Neuronal stem cell (in vitro differentiated cells): Measurements from ENCODE around the gene GPC5.

Experiments used
- DNase-seq: peaks from one replicate; pipeline ENCODE4 v3.0.0-alpha.2; 2013; ENCODE audit warnings: low spot score
- H2AFZ ChIP-seq: one replicate; pipeline ENCODE4 v1.6.1; 2013; ENCODE audit warnings: mild to moderate bottlenecking, low read length, inconsistent platforms
- H2AK5ac ChIP-seq: 2 replicates; pipeline ENCODE4 v1.6.1; 2013; ENCODE audit warnings: low read depth, mild to moderate bottlenecking, inconsistent platforms, low read length, moderate library complexity, mixed read lengths
- H2BK120ac ChIP-seq: 2 replicates; pipeline ENCODE4 v1.6.1; 2013; ENCODE audit warnings: low read depth, mild to moderate bottlenecking, inconsistent platforms, low read length, moderate library complexity, mixed read lengths
- H2BK12ac ChIP-seq: one replicate; pipeline ENCODE4 v1.6.1; 2013; ENCODE audit warnings: low read length, inconsistent platforms
- H2BK15ac ChIP-seq: 2 replicates; pipeline ENCODE4 v1.6.1; 2013; ENCODE audit warnings: mild to moderate bottlenecking, low read length, inconsistent platforms, mixed read lengths
- H2BK5ac ChIP-seq: one replicate; pipeline ENCODE4 v1.6.1; 2013; ENCODE audit warnings: inconsistent platforms, mild to moderate bottlenecking, low read length, moderate library complexity
- H3K14ac ChIP-seq: one replicate; pipeline ENCODE4 v1.6.1; 2013; ENCODE audit warnings: low read length, inconsistent platforms
- H3K18ac ChIP-seq: 2 replicates; pipeline ENCODE4 v1.6.1; 2013; ENCODE audit warnings: low read length, inconsistent platforms
- H3K23ac ChIP-seq: 2 replicates; pipeline ENCODE4 v1.6.1; 2013; ENCODE audit warnings: low read depth, mild to moderate bottlenecking, mixed read lengths, low read length, inconsistent platforms; ENCODE audit not compliant: poor library complexity
- H3K27ac ChIP-seq: replicated peaks from 3 replicates; pipeline ENCODE4 v1.5.1; 2013; ENCODE audit warnings: low read length, inconsistent platforms
- H3K27me3 ChIP-seq, 3 experiments: 2 replicates each; pipeline ENCODE4 v1.6.1; 2013; ENCODE audit warnings: low read length in 3 of 3, mild to moderate bottlenecking in 2 of 3, inconsistent platforms in 1 of 3, low read depth in 1 of 3, mixed read lengths in 1 of 3, moderate library complexity in 1 of 3; ENCODE audit not compliant: control insufficient read depth in 3 of 3, insufficient read depth in 3 of 3
- H3K36me3 ChIP-seq, 2 donors: replicated peaks in 1 of 2; 2 replicates each; pipeline ENCODE4 v1.6.1; 2013; ENCODE audit warnings: low read length in 2 of 2; ENCODE audit not compliant: control insufficient read depth in 2 of 2, insufficient read depth in 2 of 2
- H3K4ac ChIP-seq: 2 replicates; pipeline ENCODE4 v1.6.1; 2013; ENCODE audit warnings: inconsistent platforms, mild to moderate bottlenecking, low read length, moderate library complexity
- H3K4me1 ChIP-seq, 2 donors: 1 replicate in 1 of 2; 2 replicates in 1 of 2; pipeline ENCODE4 v1.6.1; 2013; ENCODE audit warnings: low read length in 2 of 2, low read depth in 1 of 2; ENCODE audit not compliant: control insufficient read depth in 2 of 2, insufficient read depth in 1 of 2
- H3K4me2 ChIP-seq: one replicate; pipeline ENCODE4 v1.6.1; 2013; ENCODE audit warnings: mild to moderate bottlenecking, low read length, inconsistent platforms; ENCODE audit not compliant: insufficient read depth, poor library complexity, severe bottlenecking
- H3K4me3 ChIP-seq, 2 donors: 2 replicates each; pipeline ENCODE4 v1.5.1; 2013; ENCODE audit warnings: low read length in 2 of 2, mild to moderate bottlenecking in 2 of 2, inconsistent platforms in 1 of 2, moderate library complexity in 1 of 2
- H3K79me1 ChIP-seq: one replicate; pipeline ENCODE4 v1.6.1; 2013; ENCODE audit warnings: low read depth, mild to moderate bottlenecking, inconsistent platforms, low read length, moderate library complexity
- H3K9ac ChIP-seq: one replicate; pipeline ENCODE4 v1.6.1; 2013; ENCODE audit warnings: mild to moderate bottlenecking, low read depth, low read length, inconsistent platforms; ENCODE audit not compliant: poor library complexity
- H3K9me3 ChIP-seq, 2 donors: replicated peaks in 1 of 2; 2 replicates each; pipeline versions ENCODE3 to v1.6.1; 2013; ENCODE audit warnings: low read length in 2 of 2, mild to moderate bottlenecking in 2 of 2, inconsistent platforms in 1 of 2, low read depth in 1 of 2, mixed read lengths in 1 of 2, moderate library complexity in 1 of 2; ENCODE audit not compliant: control insufficient read depth in 2 of 2, insufficient read depth in 1 of 2
- H4K8ac ChIP-seq: one replicate; pipeline ENCODE4 v1.6.1; 2013; ENCODE audit warnings: low read depth, mild to moderate bottlenecking, inconsistent platforms, low read length, moderate library complexity
- H4K91ac ChIP-seq: one replicate; pipeline ENCODE4 v1.6.1; 2013; ENCODE audit warnings: low read length, low read depth, mild to moderate bottlenecking, inconsistent platforms; ENCODE audit not compliant: poor library complexity
- WGBS, 2 donors: extraction: QIAGEN DNeasy Blood & Tissue Kit; methylation state at CpG; one replicate each; pipeline ENCODE4 v1.1.7; 2013; ENCODE audit warnings: missing lambda C conversion rate in 2 of 2, mixed read lengths in 1 of 2; ENCODE audit not compliant: insufficient read length in 2 of 2, insufficient replicate concordance in 1 of 2; ENCODE audit errors: extremely low coverage in 2 of 2; 5-methylcytosine and 5-hydroxymethylcytosine counted together

Gene GPC5

DNA sequence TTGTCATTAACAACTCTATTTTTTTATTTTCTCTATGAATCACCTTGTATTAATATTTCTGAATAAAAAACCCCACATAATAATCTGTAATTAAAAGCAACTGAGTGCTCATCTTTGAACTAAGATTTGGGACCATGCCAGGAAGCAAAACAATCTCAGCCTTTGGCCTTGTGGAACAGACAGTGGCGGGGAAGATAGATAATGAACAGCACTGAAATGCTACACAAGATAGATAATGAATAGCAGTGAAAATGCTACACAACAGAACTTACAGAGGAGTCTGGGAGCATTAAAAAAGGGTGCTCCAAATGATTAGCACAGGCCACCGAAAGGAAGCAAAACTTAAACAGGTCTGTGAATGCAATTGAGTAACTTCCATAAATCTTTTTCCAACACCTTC, 134.9 kb downstream of the GPC5 start:
- H3K36me3 ChIP-seq, result no peaks in the 10 kb centered on the region
- H3K9me3 ChIP-seq, result no peaks in the 10 kb centered on the region
- no peak overlapping the region for H3K18ac ChIP-seq
- H2BK120ac ChIP-seq, result no peak overlapping the region
- H2AK5ac ChIP-seq, result no peak overlapping the region
- no peaks in the 10 kb centered on the region for H3K27me3 ChIP-seq
- H3K4me2 ChIP-seq, result no peak overlapping the region
- H4K91ac ChIP-seq, result no peak overlapping the region
- no peaks in the 10 kb centered on the region for H3K79me1 ChIP-seq
- no peaks in the 10 kb centered on the region for H3K4me1 ChIP-seq
- no peak overlapping the region for H4K8ac ChIP-seq
- no peak overlapping the region for H3K27ac ChIP-seq
- no peak overlapping the region for H2BK5ac ChIP-seq
- H2BK15ac ChIP-seq, result no peak overlapping the region
- no peak for DNase-seq
- H3K14ac ChIP-seq, result no peak overlapping the region
- H3K23ac ChIP-seq, result no peak overlapping the region
- H3K4ac ChIP-seq, result no peak overlapping the region
- H2BK12ac ChIP-seq, result no peak overlapping the region
- H2AFZ ChIP-seq, result no peak overlapping the region
- WGBS, 2 donors, result no CpG with 5 or more reads among the region's 2 CpGs
- no peak overlapping the region for H3K4me3 ChIP-seq
- no peak overlapping the region for H3K9ac ChIP-seq

DNA sequence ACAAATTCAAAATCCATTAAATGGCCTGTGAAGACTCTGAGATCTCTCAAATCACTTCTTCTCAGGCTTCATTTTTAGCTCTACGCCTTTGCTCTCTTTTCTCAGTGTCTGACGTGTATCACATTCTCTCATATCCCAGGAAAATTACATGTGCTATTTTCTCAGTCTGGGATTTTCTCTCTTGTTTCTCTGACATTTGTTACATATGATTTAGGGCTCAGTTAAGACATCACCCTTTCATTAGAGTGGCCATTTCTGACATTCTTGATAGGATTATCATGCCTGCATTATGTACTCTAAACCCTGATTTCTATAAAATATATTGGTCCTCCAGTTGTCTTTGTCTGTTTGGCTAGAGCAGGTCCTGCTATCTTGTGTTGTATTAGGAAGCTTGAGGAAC, 136.6 kb downstream of the GPC5 start:
- no peak overlapping the region for H3K4me3 ChIP-seq
- no peak overlapping the region for H2BK120ac ChIP-seq
- H3K27me3 ChIP-seq, result no peaks in the 10 kb centered on the region
- no peak overlapping the region for H4K91ac ChIP-seq
- H2BK12ac ChIP-seq, result no peak overlapping the region
- no peak overlapping the region for H3K23ac ChIP-seq
- no peak overlapping the region for H2AK5ac ChIP-seq
- no peak overlapping the region for H3K9ac ChIP-seq
- H2BK15ac ChIP-seq, result no peak overlapping the region
- H3K9me3 ChIP-seq, result no peaks in the 10 kb centered on the region
- H2BK5ac ChIP-seq, result no peak overlapping the region
- no peak overlapping the region for H3K4ac ChIP-seq
- H3K14ac ChIP-seq, result no peak overlapping the region
- no peak overlapping the region for H4K8ac ChIP-seq
- no peaks in the 10 kb centered on the region for H3K79me1 ChIP-seq
- H2AFZ ChIP-seq, result no peak overlapping the region
- no peak overlapping the region for H3K4me2 ChIP-seq
- H3K27ac ChIP-seq, result no peak overlapping the region
- no peak overlapping the region for H3K18ac ChIP-seq
- WGBS, 2 donors, result no CpG with 5 or more reads among the region's 2 CpGs
- no peaks in the 10 kb centered on the region for H3K4me1 ChIP-seq
- no peaks in the 10 kb centered on the region for H3K36me3 ChIP-seq
- DNase-seq, result no peak

DNA sequence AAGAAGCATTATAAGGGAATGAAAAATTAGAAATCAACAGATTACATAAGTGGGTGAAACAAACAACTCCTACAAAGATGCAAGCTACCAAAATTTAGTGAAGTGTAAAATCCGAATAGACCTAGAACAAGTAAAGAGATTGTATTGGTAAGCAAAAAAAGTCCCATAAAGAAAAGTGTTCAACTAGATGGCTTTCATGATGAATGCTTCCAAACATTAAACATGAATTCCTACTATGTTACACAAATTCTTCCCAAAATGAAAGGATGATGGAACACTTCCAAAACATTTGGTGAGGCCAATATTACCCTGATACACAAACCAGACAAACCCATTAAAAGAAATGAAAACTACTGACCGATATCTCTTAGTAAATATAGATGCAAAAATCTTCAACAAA, 139.0 kb downstream of the GPC5 start:
- Histone ChIP-seq H4K8ac (no peak overlapping the region), H4K91ac (no peak overlapping the region), H3K9me3 (no peaks in the 10 kb centered on the region), H3K36me3 (no peaks in the 10 kb centered on the region), H2AFZ (no peak overlapping the region), H2BK12ac (no peak overlapping the region), H3K4me3 (no peak overlapping the region), H2BK15ac (no peak overlapping the region), H2BK5ac (no peak overlapping the region), H3K27me3 (no peaks in the 10 kb centered on the region), H2AK5ac (no peak overlapping the region), H2BK120ac (no peak overlapping the region), H3K9ac (no peak overlapping the region), H3K4me1 (no peaks in the 10 kb centered on the region), H3K23ac (no peak overlapping the region), H3K79me1 (no peaks in the 10 kb centered on the region), H3K4me2 (no peak overlapping the region), H3K14ac (no peak overlapping the region), H3K4ac (no peak overlapping the region), H3K27ac (no peak overlapping the region), H3K18ac (no peak overlapping the region)
- DNase-seq, result no peak
- no CpG with 5 or more reads among the region's 2 CpGs for WGBS, 2 donors

DNA sequence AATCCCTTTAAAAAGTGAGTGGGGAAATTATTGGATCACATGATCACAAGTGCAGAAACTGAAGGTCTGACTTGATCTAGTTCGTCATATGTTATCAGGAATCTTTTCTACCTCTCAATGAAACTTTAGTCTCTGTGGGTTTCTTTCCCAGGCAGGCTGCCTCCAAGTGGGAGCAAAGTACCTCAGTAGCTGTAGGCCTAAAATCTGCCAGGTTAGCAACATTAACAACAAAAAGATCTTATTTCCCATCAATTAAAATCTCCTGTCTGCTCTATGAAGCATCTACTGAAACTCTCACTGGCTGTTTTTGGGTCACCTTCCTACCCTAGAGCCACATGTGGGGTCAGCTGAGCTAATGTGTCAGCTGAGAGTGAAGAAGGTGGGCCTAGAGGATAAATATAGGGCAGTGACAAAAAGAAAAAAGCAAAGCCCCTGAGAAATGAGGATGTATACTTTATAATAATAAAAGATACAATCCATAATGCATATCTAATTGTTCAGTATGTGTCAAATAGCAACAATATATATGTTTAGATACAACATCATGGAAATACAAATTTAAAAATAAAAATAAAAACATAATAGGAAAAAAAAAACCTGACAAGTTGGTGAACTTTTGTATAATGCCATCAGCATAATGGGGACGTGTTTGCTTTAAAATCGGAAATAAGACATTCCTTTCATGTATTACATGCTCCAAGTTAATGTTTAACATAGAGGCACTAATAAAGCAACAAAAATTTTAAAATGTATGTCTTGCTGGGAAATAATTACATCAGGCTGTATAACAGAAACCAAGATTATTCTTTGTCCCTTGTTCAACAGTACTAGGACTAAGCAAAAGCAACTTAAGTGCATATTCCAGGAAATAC, 141.1 kb downstream of the GPC5 start:
- no peak overlapping the region for H3K18ac ChIP-seq
- DNase-seq, result no peak
- H3K36me3 ChIP-seq, result no peaks in the 10 kb centered on the region
- no peaks in the 10 kb centered on the region for H3K79me1 ChIP-seq
- H3K9me3 ChIP-seq, result no peaks in the 10 kb centered on the region
- H4K8ac ChIP-seq, result no peak overlapping the region
- H3K27me3 ChIP-seq, result no peaks in the 10 kb centered on the region
- no peak overlapping the region for H3K14ac ChIP-seq
- no peak overlapping the region for H2BK15ac ChIP-seq
- H4K91ac ChIP-seq, result no peak overlapping the region
- no peak overlapping the region for H3K4me2 ChIP-seq
- H3K4me3 ChIP-seq, result no peak overlapping the region
- no peak overlapping the region for H2BK5ac ChIP-seq
- no peak overlapping the region for H2BK12ac ChIP-seq
- no peak overlapping the region for H2AK5ac ChIP-seq
- no peak overlapping the region for H3K23ac ChIP-seq
- H2BK120ac ChIP-seq, result no peak overlapping the region
- peaks cover 0 to 5% of the 10 kb centered on the region in 2 donors for H3K4me1 ChIP-seq
- WGBS, 2 donors, result no CpG with 5 or more reads among the region's 3 CpGs
- H3K9ac ChIP-seq, result no peak overlapping the region
- no peak overlapping the region for H2AFZ ChIP-seq
- H3K27ac ChIP-seq, result no peak overlapping the region
- no peak overlapping the region for H3K4ac ChIP-seq
